Neural cell (in vitro differentiated cells): ENCODE data around the gene DDX54. TPM values are rescaled to one million over a fixed set of nuclear protein-coding genes. Genes with fewer than 3 reads are reported as not detected.
A peak's percentile ranks its signal among the peaks of the same experiment; 100 is the strongest.

Experiments used
- H2AFZ ChIP-seq: fragments of 200-600, 300-800 bp; sonication (generic), shearing (Covaris generic); 2 replicates; pipeline ENCODE4 v1.6.0; 2014; ENCODE audit warnings: low read depth, mild to moderate bottlenecking, antibody characterized with exemption, low read length, moderate library complexity
- H3F3A ChIP-seq: fragments of 200-600 bp; shearing (Covaris generic); 2 replicates; pipeline ENCODE4 v1.6.1; 2016; ENCODE audit warnings: mild to moderate bottlenecking, moderate library complexity, mixed read lengths, antibody characterized with exemption, low read length; ENCODE audit not compliant: insufficient read depth, poor library complexity, severe bottlenecking
- H3K27ac ChIP-seq: fragments of 200-600, 300-800 bp; sonication (generic), shearing (Covaris generic); 2 replicates; pipeline ENCODE4 v1.5.1; 2014; ENCODE audit warnings: mild to moderate bottlenecking, low read length, moderate library complexity
- H3K27me3 ChIP-seq: fragments of 300-800, 200-600 bp; sonication (generic), shearing (Covaris generic); 2 replicates; pipeline ENCODE4 v1.6.0; 2014; ENCODE audit warnings: mild to moderate bottlenecking, low read depth, low read length, moderate library complexity; ENCODE audit not compliant: insufficient read depth
- H3K36me3 ChIP-seq: fragments of 300-800, 200-600 bp; sonication (generic), shearing (Covaris generic); 2 replicates; pipeline ENCODE4 v1.5.1; 2014; ENCODE audit warnings: mild to moderate bottlenecking, antibody characterized with exemption, low read length, moderate library complexity; ENCODE audit not compliant: insufficient read depth
- H3K4me2 ChIP-seq: fragments of 300-800, 200-600 bp; sonication (generic), shearing (Covaris generic); 2 replicates; pipeline ENCODE4 v1.6.0; 2014; ENCODE audit warnings: mild to moderate bottlenecking, low read length
- H3K4me3 ChIP-seq: fragments of 300-800, 200-600 bp; sonication (generic), shearing (Covaris generic); 2 replicates; pipeline ENCODE4 v1.5.1; 2014; ENCODE audit warnings: mild to moderate bottlenecking, low read length, moderate library complexity
- H3K79me2 ChIP-seq: fragments of 200-600 bp; shearing (Covaris generic); replicated peaks from 2 replicates; pipeline ENCODE4 v1.6.0; 2014; ENCODE audit warnings: mild to moderate bottlenecking, low read length, moderate library complexity; ENCODE audit not compliant: insufficient read depth
- H3K9ac ChIP-seq: fragments of 300-800, 200-600 bp; sonication (generic), shearing (Covaris generic); 2 replicates; pipeline ENCODE4 v1.6.1; 2016; ENCODE audit warnings: mild to moderate bottlenecking, low read length, mixed read lengths
- H3K9me2 ChIP-seq: fragments of 200-600 bp; shearing (Covaris generic); 2 replicates; pipeline ENCODE4 v1.6.1; 2016; ENCODE audit warnings: mild to moderate bottlenecking, low read length, mixed read lengths; ENCODE audit not compliant: insufficient read depth
- H3K9me3 ChIP-seq: fragments of 200-600, 300-800 bp; sonication (generic), shearing (Covaris generic); 2 replicates; pipeline ENCODE4 v1.6.1; 2016; ENCODE audit warnings: mild to moderate bottlenecking, mixed run types, low read length, moderate library complexity, mixed read lengths
- H4K20me1 ChIP-seq: fragments of 200-600 bp; shearing (Covaris generic); 2 replicates; pipeline ENCODE4 v1.6.1; 2016; ENCODE audit warnings: mild to moderate bottlenecking, mixed run types; ENCODE audit not compliant: insufficient read depth
- EP300 ChIP-seq: fragments of 450-650 bp; conservative IDR thresholded peaks from 2 replicates; pipeline ENCODE4 v1.6.1; 2014; ENCODE audit warnings: antibody characterized with exemption, mild to moderate bottlenecking, moderate library complexity; ENCODE audit not compliant: poor library complexity, severe bottlenecking
- EZH2 ChIP-seq: fragments of 200-600, 300-800 bp; shearing (Covaris generic), sonication (generic); IDR thresholded peaks from 2 replicates; pipeline ENCODE4 v1.6.1; 2014; ENCODE audit warnings: antibody characterized with exemption, low read length, borderline replicate concordance, mild to moderate bottlenecking; ENCODE audit not compliant: insufficient read depth, poor library complexity, severe bottlenecking
- MXI1 ChIP-seq: fragments of 450-650 bp; conservative IDR thresholded peaks from 2 replicates; pipeline ENCODE4 v1.6.1; 2014; ENCODE audit warnings: antibody characterized with exemption, mild to moderate bottlenecking; ENCODE audit not compliant: poor library complexity, severe bottlenecking
- RAD21 ChIP-seq: fragments of 450-650 bp; conservative IDR thresholded peaks from 2 replicates; pipeline ENCODE4 v1.6.1; 2014; ENCODE audit warnings: antibody characterized with exemption, mild to moderate bottlenecking, moderate library complexity
- REST ChIP-seq: IDR thresholded peaks from 2 replicates; pipeline ENCODE4 v1.6.1; 2012; ENCODE audit warnings: borderline replicate concordance
- SMC3 ChIP-seq: fragments of 450-650 bp; conservative IDR thresholded peaks from 2 replicates; pipeline ENCODE4 v1.6.1; 2014; ENCODE audit warnings: antibody characterized with exemption, mild to moderate bottlenecking, moderate library complexity; ENCODE audit not compliant: poor library complexity
- polyA plus RNA-seq: library from polyadenylated mRNA; depleted of rRNA; stranded (reverse); fragments of >200 nt; gene quantifications from 2 replicates; pipeline ENCODE4 v1.2.3, GENCODE V29; 2014
- TF ChIP-seq, protein P1 (sequence below): fragments of 450-650 bp; IDR thresholded peaks from 2 replicates; pipeline ENCODE4 v1.5.1; 2014; ENCODE audit warnings: antibody characterized with exemption, mild to moderate bottlenecking, moderate library complexity; ENCODE audit not compliant: poor library complexity, severe bottlenecking

DDX54 gene
- polyA plus RNA-seq, 1 donor from 2014 or later: 63.3 TPM

GRCh38 chr12:113162102-113163029 is 22.9 kb downstream of the DDX54 start:
- Histone ChIP-seq H3F3A (no peaks in the 10 kb centered on the region), H3K4me2 (no peak overlapping the region), H3K79me2 (no peaks in the 10 kb centered on the region), H3K27ac (no peak overlapping the region), H3K27me3 (no peaks in the 10 kb centered on the region), H3K9me3 (no peaks in the 10 kb centered on the region), H3K9me2 (no peaks in the 10 kb centered on the region), H3K9ac (no peak overlapping the region), H4K20me1 (no peaks in the 10 kb centered on the region), H2AFZ (no peak overlapping the region), H3K36me3 (no peaks in the 10 kb centered on the region), H3K4me3 (peak overlapping the region; percentile 34)
- TF ChIP-seq RAD21: no peak

DNA sequence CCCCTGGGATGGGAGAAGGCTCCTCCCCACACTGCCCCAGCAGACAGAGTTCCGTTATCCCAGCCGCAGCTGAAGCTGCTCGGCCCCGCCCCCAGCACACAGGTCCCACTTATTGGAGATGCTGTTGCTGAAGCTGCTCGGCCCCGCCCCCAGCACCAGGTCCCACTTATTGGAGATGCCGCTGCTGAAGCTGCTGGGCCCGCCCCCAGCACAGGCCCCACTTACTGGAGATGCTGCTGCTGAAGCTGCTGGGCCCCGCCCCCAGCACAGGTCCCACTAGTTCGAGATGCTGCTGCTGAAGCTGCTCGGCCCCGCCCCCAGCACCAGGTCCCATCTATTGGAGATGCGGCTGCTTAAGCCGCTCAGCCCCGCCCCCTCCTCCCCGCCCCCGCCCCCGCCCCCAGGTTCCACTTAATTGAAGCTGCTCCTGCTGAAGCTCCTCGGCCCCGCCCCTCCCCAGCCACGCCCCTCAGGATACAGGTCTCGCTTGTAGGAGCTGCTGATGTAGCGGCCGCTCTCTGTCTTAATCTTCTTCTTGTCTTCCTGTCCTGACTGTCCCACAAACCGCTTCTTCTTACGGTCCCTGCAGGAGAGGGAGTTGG is 23.8 kb downstream of the DDX54 start:
- peak overlapping the region; percentile 39 for H3K9ac ChIP-seq
- H2AFZ ChIP-seq: no peak overlapping the region
- H3K36me3 ChIP-seq: no peaks in the 10 kb centered on the region
- H3K4me3 ChIP-seq: peak overlapping the region; percentile 59
- no peaks in the 10 kb centered on the region for H3K27me3 ChIP-seq
- H3K4me2 ChIP-seq: peak overlapping the region; percentile 63
- no peak overlapping the region for H3K27ac ChIP-seq
- no peaks in the 10 kb centered on the region for H4K20me1 ChIP-seq
- H3K79me2 ChIP-seq: no peaks in the 10 kb centered on the region
- no peaks in the 10 kb centered on the region for H3K9me3 ChIP-seq
- no peaks in the 10 kb centered on the region for H3F3A ChIP-seq
- no peak for TF ChIP-seq REST
- no peak for TF ChIP-seq SMC3
- no peak for TF ChIP-seq EZH2
- no peak for TF ChIP-seq MXI1
- TF ChIP-seq, protein P1, sequence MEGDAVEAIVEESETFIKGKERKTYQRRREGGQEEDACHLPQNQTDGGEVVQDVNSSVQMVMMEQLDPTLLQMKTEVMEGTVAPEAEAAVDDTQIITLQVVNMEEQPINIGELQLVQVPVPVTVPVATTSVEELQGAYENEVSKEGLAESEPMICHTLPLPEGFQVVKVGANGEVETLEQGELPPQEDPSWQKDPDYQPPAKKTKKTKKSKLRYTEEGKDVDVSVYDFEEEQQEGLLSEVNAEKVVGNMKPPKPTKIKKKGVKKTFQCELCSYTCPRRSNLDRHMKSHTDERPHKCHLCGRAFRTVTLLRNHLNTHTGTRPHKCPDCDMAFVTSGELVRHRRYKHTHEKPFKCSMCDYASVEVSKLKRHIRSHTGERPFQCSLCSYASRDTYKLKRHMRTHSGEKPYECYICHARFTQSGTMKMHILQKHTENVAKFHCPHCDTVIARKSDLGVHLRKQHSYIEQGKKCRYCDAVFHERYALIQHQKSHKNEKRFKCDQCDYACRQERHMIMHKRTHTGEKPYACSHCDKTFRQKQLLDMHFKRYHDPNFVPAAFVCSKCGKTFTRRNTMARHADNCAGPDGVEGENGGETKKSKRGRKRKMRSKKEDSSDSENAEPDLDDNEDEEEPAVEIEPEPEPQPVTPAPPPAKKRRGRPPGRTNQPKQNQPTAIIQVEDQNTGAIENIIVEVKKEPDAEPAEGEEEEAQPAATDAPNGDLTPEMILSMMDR: no peak
- TF ChIP-seq EP300: no peak
- TF ChIP-seq RAD21: no peak
- H3K9me2 ChIP-seq: no peaks in the 10 kb centered on the region
